Measurements from ENCODE around the gene COPE. TPM values are rescaled to one million over a fixed set of nuclear protein-coding genes. Genes with fewer than 3 reads are reported as not detected.

Gene COPE
- total and polyA plus RNA-seq, 2 of the 4 experiments (the other 2 are of a cell fraction) = 347 to 461 TPM

DNA sequence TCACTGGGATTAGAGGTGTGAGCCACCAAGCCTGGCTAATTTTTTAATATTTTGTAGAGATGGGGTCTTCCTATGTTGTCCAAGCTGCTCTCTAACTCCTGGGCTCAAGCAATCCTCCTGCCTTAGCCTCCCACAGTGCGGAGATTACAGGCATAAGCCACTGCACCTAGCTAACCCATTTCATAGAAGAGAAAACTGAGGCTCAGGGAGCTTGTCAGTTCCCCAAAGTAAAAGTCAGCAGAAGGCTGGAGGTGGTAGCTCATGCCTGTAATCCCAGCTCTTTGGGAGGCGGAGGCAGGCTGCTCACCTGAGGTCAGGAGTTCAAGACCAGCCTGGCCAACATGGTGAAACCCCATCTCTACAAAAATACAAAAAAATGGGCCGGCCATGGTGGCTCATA, 30.7 kb upstream of the COPE start:
- peaks cover 6% of the 10 kb centered on the region; the same call in 1 of the 2 replicates for H3K36me3 ChIP-seq (ENCODE audit: control insufficient read depth, insufficient read depth, low read length)
- H2BK15ac ChIP-seq (ENCODE audit: low read depth, low read length) = no peak overlapping the region
- H3K27me3 ChIP-seq (ENCODE audit: control insufficient read depth, insufficient read depth, low read length) = no peaks in the 10 kb centered on the region
- H2AK9ac ChIP-seq (replicated peaks; ENCODE audit: low read depth, low read length, poor library complexity) = no peak overlapping the region
- intact Hi-C loops (cut with micrococcal nuclease) (no loop called here), dilution Hi-C loops (cut with HindIII; ENCODE audit: low sequenced_read_pairs, unreplicated experiment) (no loop called here), in situ Hi-C loops (cut with MboI; ENCODE audit: low sequenced_read_pairs) (no loop called here)
- CTCF ChIA-PET = interaction anchor here (0.6 to 0.7 kb wide), 2 partner anchors 30 to 225 kb away, joined by 4 read pairs; no protein-coding TSS in a partner anchor
- no peak overlapping the region for H3K27ac ChIP-seq (ENCODE audit: insufficient read depth, low read length)
- no peak overlapping the region for H4K91ac ChIP-seq (ENCODE audit: insufficient read depth, low read depth, low read length)
- ATAC-seq (ENCODE audit: low read depth) (no peak), DNase-seq (no peak)
- H4K8ac ChIP-seq (ENCODE audit: low read depth in 2 of 2, low read length in 2 of 2) = no peak overlapping the region
- no peak overlapping the region for H2BK120ac ChIP-seq (ENCODE audit: low read depth, low read length)
- H4K5ac ChIP-seq (ENCODE audit: low read depth, low read length) = no peak overlapping the region
- no peaks in the 10 kb centered on the region for H3K79me1 ChIP-seq (ENCODE audit: low read depth in 1 of 2, low read length in 2 of 2)
- no peak overlapping the region for H3K9ac ChIP-seq (ENCODE audit: low read depth, low read length)
- no peak overlapping the region for H3K4me3 ChIP-seq (ENCODE audit: insufficient read depth, low read depth, low read length)
- no peak overlapping the region for H3K14ac ChIP-seq (replicated peaks; ENCODE audit: low read depth, low read length)
- no peak overlapping the region for H3K4me2 ChIP-seq (ENCODE audit: low read depth, low read length)
- POLR2A ChIA-PET (ENCODE audit: unreplicated experiment) = no interaction called here
- no peaks in the 10 kb centered on the region for H3K9me3 ChIP-seq (ENCODE audit: control insufficient read depth, insufficient read depth, low read length)
- no peaks in the 10 kb centered on the region for H3K4me1 ChIP-seq (ENCODE audit: control insufficient read depth, insufficient read depth, low read length)
- no peak overlapping the region for H2AK5ac ChIP-seq (ENCODE audit: low read depth, low read length)
- no TSS peak for BruUV-seq (replicated peaks)
- no peaks in the 10 kb centered on the region; the same call in 1 of the 2 replicates for H4K20me1 ChIP-seq (ENCODE audit: insufficient read depth, low read length)
- H2AFZ ChIP-seq (replicated peaks; ENCODE audit: low read length, poor library complexity) = no peak overlapping the region
- no peak overlapping the region for H2BK20ac ChIP-seq (ENCODE audit: low read depth, low read length)
- no peak overlapping the region for H3K4ac ChIP-seq (ENCODE audit: low read depth, low read length)
- no peak overlapping the region for H3K18ac ChIP-seq (ENCODE audit: low read depth, low read length)
- 100% methylated on average over 1 of the region's 3 CpGs; no CpG with 5 or more reads in 1 of the 2 experiments for WGBS, 2 experiments (ENCODE audit: extremely low coverage in 2 of 2, insufficient read length in 1 of 2)
- no peaks in the 10 kb centered on the region for H3K9me1 ChIP-seq (ENCODE audit: insufficient read depth, low read length)
- H3K23ac ChIP-seq (ENCODE audit: low read depth, low read length) = no peak overlapping the region
- H3K56ac ChIP-seq (ENCODE audit: extremely low read depth, insufficient read depth, low read length) = no peak overlapping the region
- H2BK5ac ChIP-seq (ENCODE audit: low read depth, low read length, poor library complexity, severe bottlenecking) = no peak overlapping the region
- TF ChIP-seq MAFK (IDR thresholded peaks at IDR 0.05; ENCODE audit: low read depth, low read length) (no peak), USF2 (IDR thresholded peaks at IDR 0.05; ENCODE audit: low read depth, low read length) (no peak), CTCF (conservative IDR thresholded peaks at IDR 0.05; ENCODE audit: low read depth, low read length) (no peak), CHD1 (IDR thresholded peaks at IDR 0.05; ENCODE audit: low read depth, low read length) (no peak), FOS (IDR thresholded peaks at IDR 0.05; ENCODE audit: low read depth, low read length) (no peak), CEBPB (IDR thresholded peaks at IDR 0.05; ENCODE audit: low read depth, low read length) (no peak), NFE2L2 (IDR thresholded peaks at IDR 0.05; ENCODE audit: low read depth, low read length) (no peak), MXI1 (IDR thresholded peaks at IDR 0.05; ENCODE audit: borderline replicate concordance, low read depth, low read length) (no peak), BHLHE40 (IDR thresholded peaks at IDR 0.05; ENCODE audit: low read depth, low read length) (no peak), POLR2A (IDR thresholded peaks at IDR 0.05; ENCODE audit: low read depth, low read length) (no peak), RCOR1 (IDR thresholded peaks at IDR 0.05; ENCODE audit: insufficient replicate concordance, low read length) (no peak), RFX5 (IDR thresholded peaks at IDR 0.05; ENCODE audit: low read depth, low read length) (no peak), ELK1 (IDR thresholded peaks at IDR 0.05; ENCODE audit: borderline replicate concordance, low read depth, low read length) (no peak), SMC3 (IDR thresholded peaks at IDR 0.05; ENCODE audit: low read depth, low read length) (no peak), RAD21 (IDR thresholded peaks at IDR 0.05; ENCODE audit: low read length) (no peak), MAZ (IDR thresholded peaks at IDR 0.05; ENCODE audit: borderline replicate concordance, low read depth, low read length) (no peak)
